ENCODE measurements around the gene ERGIC1.

ERGIC1 gene

GRCh38 chr5:172983542-172984243 is 149.6 kb downstream of the ERGIC1 start, which contains the start of gene ATP6V0E1:
Gene ATP6V0E1, plus strand, starts transcription at chr5:172983771. Its CDS starts 90 bp downstream, at chr5:172983861.
- DNase-seq (ENCODE audit: low spot score), result peak; percentile 96

- peak; percentile 85 for DNase-seq (ENCODE audit: low spot score)
Measured at GRCh38 chr5:172984244-172984953, 150.3 kb downstream of the ERGIC1 start.

- DNase-seq (ENCODE audit: low spot score), result no peak
Measured at GRCh38 chr5:172985596-172985995, 151.5 kb downstream of the ERGIC1 start.

- DNase-seq (ENCODE audit: low spot score), result no peak
Measured at GRCh38 chr5:172988276-172988675, 154.2 kb downstream of the ERGIC1 start.

- DNase-seq (ENCODE audit: low spot score), result no peak
Measured at GRCh38 chr5:172990776-172991175, 156.7 kb downstream of the ERGIC1 start.

GRCh38 chr5:172994405-172994804 is 160.4 kb downstream of the ERGIC1 start:
- DNase-seq (ENCODE audit: low spot score), result no peak

GRCh38 chr5:172999372-172999973 is 165.4 kb downstream of the ERGIC1 start:
- DNase-seq (ENCODE audit: low spot score), result no peak

GRCh38 chr5:172999974-173000373 is 165.9 kb downstream of the ERGIC1 start:
- no peak for DNase-seq (ENCODE audit: low spot score)

- no peak for DNase-seq (ENCODE audit: low spot score)
Measured at GRCh38 chr5:173001229-173001841, 167.3 kb downstream of the ERGIC1 start.

Data from AG08396 (cell line).